Subcutaneous adipose tissue (tissue), 4 donors: ENCODE measurements around the gene ETV7. TPM values are rescaled to one million over a fixed set of nuclear protein-coding genes. Genes with fewer than 3 reads are reported as not detected.

Experiments used
- CTCF ChIP-seq: fragments of 450-650 bp; IDR thresholded peaks from one replicate; pipeline ENCODE4 v1.5.1; 2016; ENCODE audit warnings: low read depth, mild to moderate bottlenecking, control low read depth, antibody characterized with exemption, moderate library complexity
- total RNA-seq, 4 donors: library from RNA; depleted of rRNA; stranded (reverse); fragments of >200 nt; gene quantifications; one replicate each; pipeline ENCODE4 v1.1.0, GENCODE V29; 2016

ETV7 gene
- total RNA-seq, 4 donors from 2014 or later: 0.44 to 1.6 (median 0.54) TPM

- no peak for TF ChIP-seq CTCF
These were observed 16.8 kb downstream of the ETV7 start for GRCh38 chr6:36370638-36371037.

GRCh38 chr6:36368921-36369865 lies 18.3 kb downstream of the ETV7 start:
- TF ChIP-seq CTCF: no peak

- no peak for TF ChIP-seq CTCF
These were observed 19.0 kb downstream of the ETV7 start for GRCh38 chr6:36368421-36368820.

- no peak for TF ChIP-seq CTCF
These were observed 19.7 kb downstream of the ETV7 start for GRCh38 chr6:36367743-36368142.

- TF ChIP-seq CTCF: no peak
These were observed 22.6 kb downstream of the ETV7 start for GRCh38 chr6:36364669-36365479.

GRCh38 chr6:36362551-36363370 lies 24.7 kb downstream of the ETV7 start:
- no peak for TF ChIP-seq CTCF
